Endodermal cell (in vitro differentiated cells): ENCODE results near the gene ICAM1. TPM values are rescaled to one million over a fixed set of nuclear protein-coding genes. Genes with fewer than 3 reads are reported as not detected.

ENCODE experiments used
- DNase-seq: peaks from one replicate; pipeline ENCODE4 v3.0.0-alpha.2; 2017
- H3K27ac ChIP-seq: 2 replicates; pipeline ENCODE4 v1.5.1; 2013; ENCODE audit warnings: mild to moderate bottlenecking, low read depth, low read length, moderate library complexity
- H3K27me3 ChIP-seq: 2 replicates; pipeline ENCODE4 v1.6.1; 2013; ENCODE audit warnings: mild to moderate bottlenecking, low read length, moderate library complexity; ENCODE audit not compliant: insufficient read depth, control insufficient read depth, poor library complexity, severe bottlenecking
- H3K36me3 ChIP-seq: 2 replicates; pipeline ENCODE4 v1.7.0; 2013; ENCODE audit warnings: mild to moderate bottlenecking, low read length, moderate library complexity; ENCODE audit not compliant: control insufficient read depth, insufficient read depth
- H3K4me1 ChIP-seq: one replicate; pipeline ENCODE4 v1.7.0; 2013; ENCODE audit warnings: low read length; ENCODE audit not compliant: control insufficient read depth, insufficient read depth
- H3K4me3 ChIP-seq: 2 replicates; pipeline ENCODE4 v1.5.1; 2013; ENCODE audit warnings: mild to moderate bottlenecking, low read length, moderate library complexity
- H3K9ac ChIP-seq: 2 replicates; pipeline ENCODE4 v1.6.1; 2013; ENCODE audit warnings: mild to moderate bottlenecking, low read length, moderate library complexity; ENCODE audit not compliant: poor library complexity, severe bottlenecking; ENCODE audit errors: extremely low read depth
- H3K9me3 ChIP-seq: 2 replicates; pipeline ENCODE4 v1.6.1; 2013; ENCODE audit warnings: mild to moderate bottlenecking, low read length, moderate library complexity; ENCODE audit not compliant: control insufficient read depth
- H3K27ac Mint-ChIP-seq: 2 replicates; pipeline ENCODE4 v1.8.0; 2020; ENCODE audit warnings: mixed read lengths
- H3K27me3 Mint-ChIP-seq: 2 replicates; pipeline ENCODE4 v1.8.0; 2021; ENCODE audit warnings: mild to moderate bottlenecking, mixed read lengths; ENCODE audit not compliant: insufficient read depth
- H3K36me3 Mint-ChIP-seq: 2 replicates; pipeline ENCODE4 v1.8.0; 2020; ENCODE audit warnings: low read depth, mixed read lengths
- H3K4me1 Mint-ChIP-seq: 2 replicates; pipeline ENCODE4 v1.8.0; 2020; ENCODE audit warnings: mixed read lengths
- H3K4me3 Mint-ChIP-seq: 2 replicates; pipeline ENCODE4 v1.8.0; 2020; ENCODE audit warnings: mild to moderate bottlenecking, moderate library complexity, mixed read lengths
- H3K9me3 Mint-ChIP-seq: 2 replicates; pipeline ENCODE4 v1.8.0; 2020; ENCODE audit warnings: mild to moderate bottlenecking, mixed read lengths
- WGBS, 2 experiments: methylation state at CpG; one replicate each; pipeline versions ENCODE4 v1.1.5 to v1.1.7; 2013; ENCODE audit warnings: missing lambda C conversion rate in 2 of 2, mixed read lengths in 1 of 2; ENCODE audit not compliant: insufficient coverage in 1 of 2, insufficient read length in 1 of 2; 5-methylcytosine and 5-hydroxymethylcytosine counted together
- total RNA-seq, 2 donors: library from RNA; stranded (reverse); fragmentation: NEBNext Ultra II Directional in 1 of 2; extraction: Animal tissue kit (Norgen Biotek cat#: 25700) in 1 of 2; gene quantifications; 2 replicates in 1 of 2; 3 replicates in 1 of 2; pipeline ENCODE4 v1.2.1, GENCODE V29; 2021
- TF ChIP-seq, protein P1 (sequence below): fragments of 200-600 bp; sonication (generic); conservative IDR thresholded peaks from 2 replicates; pipeline ENCODE4 v1.5.0; 2021; ENCODE audit warnings: antibody characterized with exemption, mild to moderate bottlenecking

ICAM1 gene
- total RNA-seq, 2 donors from 2014 or later = 1.7 to 5.2 TPM

DNA sequence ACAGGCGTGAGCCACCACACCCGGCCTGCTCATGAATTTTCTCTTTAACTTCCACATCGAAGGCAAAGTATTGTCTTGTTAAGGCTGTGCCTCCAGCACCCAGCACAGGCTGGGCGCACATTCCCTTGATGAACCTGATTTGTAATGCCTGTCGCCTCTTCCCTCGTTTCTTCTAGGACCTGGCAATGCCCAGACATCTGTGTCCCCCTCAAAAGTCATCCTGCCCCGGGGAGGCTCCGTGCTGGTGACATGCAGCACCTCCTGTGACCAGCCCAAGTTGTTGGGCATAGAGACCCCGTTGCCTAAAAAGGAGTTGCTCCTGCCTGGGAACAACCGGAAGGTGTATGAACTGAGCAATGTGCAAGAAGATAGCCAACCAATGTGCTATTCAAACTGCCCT lies 3.7 kb downstream of the ICAM1 start:
- no peak overlapping the region for H3K4me3 Mint-ChIP-seq
- H3K4me1 ChIP-seq = no peaks in the 10 kb centered on the region
- H3K36me3 Mint-ChIP-seq = no peaks in the 10 kb centered on the region
- H3K9ac ChIP-seq = no peak overlapping the region
- no peak for DNase-seq
- peaks cover 35% of the 10 kb centered on the region for H3K27me3 ChIP-seq
- H3K4me3 ChIP-seq = no peak overlapping the region
- no peak overlapping the region for H3K27ac Mint-ChIP-seq
- no peaks in the 10 kb centered on the region for H3K9me3 ChIP-seq
- H3K27me3 Mint-ChIP-seq = peaks cover 49% of the 10 kb centered on the region
- no peaks in the 10 kb centered on the region for H3K36me3 ChIP-seq
- H3K9me3 Mint-ChIP-seq = no peaks in the 10 kb centered on the region
- TF ChIP-seq, protein P1, sequence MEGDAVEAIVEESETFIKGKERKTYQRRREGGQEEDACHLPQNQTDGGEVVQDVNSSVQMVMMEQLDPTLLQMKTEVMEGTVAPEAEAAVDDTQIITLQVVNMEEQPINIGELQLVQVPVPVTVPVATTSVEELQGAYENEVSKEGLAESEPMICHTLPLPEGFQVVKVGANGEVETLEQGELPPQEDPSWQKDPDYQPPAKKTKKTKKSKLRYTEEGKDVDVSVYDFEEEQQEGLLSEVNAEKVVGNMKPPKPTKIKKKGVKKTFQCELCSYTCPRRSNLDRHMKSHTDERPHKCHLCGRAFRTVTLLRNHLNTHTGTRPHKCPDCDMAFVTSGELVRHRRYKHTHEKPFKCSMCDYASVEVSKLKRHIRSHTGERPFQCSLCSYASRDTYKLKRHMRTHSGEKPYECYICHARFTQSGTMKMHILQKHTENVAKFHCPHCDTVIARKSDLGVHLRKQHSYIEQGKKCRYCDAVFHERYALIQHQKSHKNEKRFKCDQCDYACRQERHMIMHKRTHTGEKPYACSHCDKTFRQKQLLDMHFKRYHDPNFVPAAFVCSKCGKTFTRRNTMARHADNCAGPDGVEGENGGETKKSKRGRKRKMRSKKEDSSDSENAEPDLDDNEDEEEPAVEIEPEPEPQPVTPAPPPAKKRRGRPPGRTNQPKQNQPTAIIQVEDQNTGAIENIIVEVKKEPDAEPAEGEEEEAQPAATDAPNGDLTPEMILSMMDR = no peak
- H3K27ac ChIP-seq = no peak overlapping the region
- H3K4me1 Mint-ChIP-seq = no peaks in the 10 kb centered on the region
- WGBS, 2 experiments = 91 to 95% methylated on average over 8 to 10 of the region's 10 CpGs

DNA sequence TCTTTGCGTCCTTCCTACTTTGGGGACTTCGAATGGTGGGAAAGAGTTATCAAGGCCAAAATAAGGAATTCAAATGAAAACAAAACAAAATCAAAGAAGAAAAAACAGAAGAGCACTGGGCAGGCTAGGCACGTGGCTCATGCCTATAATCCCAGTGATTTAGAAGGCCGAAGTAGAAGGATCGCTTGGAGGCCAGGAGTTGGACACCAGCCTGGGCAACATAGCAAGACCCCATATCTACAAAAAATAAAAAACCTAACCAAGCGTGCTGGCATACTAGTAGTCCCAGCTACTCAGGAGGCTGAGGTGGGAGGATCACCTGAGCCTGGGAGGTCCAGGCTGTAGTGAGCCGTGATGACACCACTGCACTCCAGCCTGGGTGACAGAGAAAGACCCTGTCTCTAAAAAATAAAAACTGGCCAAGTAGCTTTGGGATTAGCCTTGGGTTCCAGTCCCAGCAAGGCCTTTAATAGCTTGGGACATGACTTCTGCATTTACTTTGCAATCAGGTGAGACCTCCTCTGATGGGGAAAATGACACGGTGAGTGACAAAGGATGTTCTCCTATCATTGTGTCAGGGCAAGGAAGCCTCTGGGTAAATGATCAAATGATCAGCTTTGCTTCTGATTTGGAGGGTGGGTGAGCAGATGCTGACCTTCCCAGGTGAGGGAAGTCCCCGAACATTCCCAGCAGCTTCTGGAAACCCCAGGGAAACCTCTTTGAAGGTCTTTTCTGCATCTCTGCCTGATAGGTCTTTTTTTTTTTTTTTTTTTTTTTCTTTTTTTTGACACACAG lies 7.1 kb downstream of the ICAM1 start:
- Histone ChIP-seq H3K9me3 (no peaks in the 10 kb centered on the region), H3K9ac (no peak overlapping the region), H3K4me3 (no peak overlapping the region), H3K27ac (no peak overlapping the region), H3K36me3 (no peaks in the 10 kb centered on the region), H3K4me1 (no peaks in the 10 kb centered on the region), H3K27me3 (peaks cover under 1% of the 10 kb centered on the region)
- Mint-ChIP-seq H3K27ac (no peak overlapping the region), H3K4me1 (no peaks in the 10 kb centered on the region), H3K4me3 (no peak overlapping the region), H3K9me3 (no peaks in the 10 kb centered on the region), H3K27me3 (peaks cover 18% of the 10 kb centered on the region), H3K36me3 (no peaks in the 10 kb centered on the region)
- 87 to 92% methylated on average over 8 to 9 of the region's 9 CpGs for WGBS, 2 experiments
- TF ChIP-seq, protein P1 = no peak
- no peak for DNase-seq

DNA sequence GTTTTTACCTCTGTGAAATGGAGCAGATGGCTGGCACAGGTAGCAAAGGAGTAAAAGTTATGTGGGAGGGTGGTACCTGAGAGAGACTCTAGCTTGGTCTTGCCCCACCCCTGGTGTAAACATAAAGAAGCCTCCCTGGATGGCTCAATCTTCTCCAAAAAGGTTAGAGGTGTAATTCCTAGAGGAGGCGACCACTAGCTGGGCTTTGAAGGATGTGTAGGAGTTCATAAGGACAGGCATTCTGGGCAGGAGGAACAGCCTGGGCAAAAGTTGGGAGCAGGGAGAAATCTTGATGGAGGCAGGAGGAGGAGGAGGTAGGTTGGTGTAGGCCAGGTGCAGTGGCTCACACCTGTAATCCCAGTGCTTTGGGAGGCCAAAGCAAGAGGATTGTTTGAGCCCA lies 8.0 kb downstream of the ICAM1 start:
- Mint-ChIP-seq H3K4me3 (no peak overlapping the region), H3K4me1 (no peaks in the 10 kb centered on the region), H3K27me3 (peaks cover 12% of the 10 kb centered on the region), H3K36me3 (no peaks in the 10 kb centered on the region), H3K9me3 (no peaks in the 10 kb centered on the region), H3K27ac (no peak overlapping the region)
- Histone ChIP-seq H3K36me3 (no peaks in the 10 kb centered on the region), H3K9me3 (no peaks in the 10 kb centered on the region), H3K9ac (no peak overlapping the region), H3K27me3 (no peaks in the 10 kb centered on the region), H3K4me3 (no peak overlapping the region), H3K4me1 (no peaks in the 10 kb centered on the region), H3K27ac (no peak overlapping the region)
- WGBS, 2 experiments = 98% methylated on average over 1 of the region's 1 CpG; no CpG with 5 or more reads in 1 of the 2 experiments
- DNase-seq = no peak
- TF ChIP-seq, protein P1 = no peak
